ENCODE results near the gene KCNC1. TPM values are rescaled to one million over a fixed set of nuclear protein-coding genes. Genes with fewer than 3 reads are reported as not detected.

KCNC1 gene
- total RNA-seq, 4 donors from 2014 or later = not detected

DNA sequence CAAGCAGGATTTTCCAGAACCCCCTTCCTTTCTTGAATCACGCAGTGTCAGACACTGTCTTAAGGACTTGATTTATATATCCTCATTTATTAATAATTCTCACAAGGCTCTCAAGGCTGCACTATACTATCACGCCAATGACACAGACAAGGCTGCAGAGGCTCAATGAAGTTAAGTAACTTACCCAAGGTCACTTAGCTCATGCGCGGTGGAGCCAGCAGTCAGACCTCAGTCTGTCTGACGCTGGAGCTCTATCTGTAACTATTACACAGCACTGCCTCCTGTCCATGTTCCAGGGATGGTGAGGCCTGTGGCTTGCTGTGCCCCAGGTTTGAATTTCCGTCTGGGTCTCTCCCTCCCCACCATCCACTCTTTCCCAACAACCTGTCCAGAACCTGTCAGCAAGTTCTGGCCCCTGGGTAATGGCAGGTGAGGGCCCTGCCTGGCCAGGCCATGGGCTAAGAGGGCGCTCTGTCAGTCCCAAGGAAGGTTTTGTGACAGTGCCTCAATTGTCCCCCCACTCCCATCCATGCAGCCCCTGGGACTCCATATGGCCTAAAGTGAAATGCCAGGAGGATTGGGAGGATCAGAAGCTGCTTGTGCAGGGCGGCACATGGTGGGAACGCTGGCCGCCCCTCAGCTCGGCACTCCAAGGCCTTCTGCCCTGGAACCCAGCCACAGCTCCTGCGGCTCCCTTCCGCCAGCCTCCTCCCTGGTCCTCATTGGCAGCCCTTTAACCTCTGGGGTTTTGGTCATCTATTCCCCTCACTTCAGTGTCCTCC, 8.6 kb downstream of the KCNC1 start:
- 74 to 89% methylated on average over 9 to 11 of the region's 13 CpGs for WGBS, 2 donors
- no peak for DNase-seq
- H3K9me3 ChIP-seq = no peaks in the 10 kb centered on the region
- no peak overlapping the region for H3K27ac ChIP-seq
- TF ChIP-seq, protein P1, sequence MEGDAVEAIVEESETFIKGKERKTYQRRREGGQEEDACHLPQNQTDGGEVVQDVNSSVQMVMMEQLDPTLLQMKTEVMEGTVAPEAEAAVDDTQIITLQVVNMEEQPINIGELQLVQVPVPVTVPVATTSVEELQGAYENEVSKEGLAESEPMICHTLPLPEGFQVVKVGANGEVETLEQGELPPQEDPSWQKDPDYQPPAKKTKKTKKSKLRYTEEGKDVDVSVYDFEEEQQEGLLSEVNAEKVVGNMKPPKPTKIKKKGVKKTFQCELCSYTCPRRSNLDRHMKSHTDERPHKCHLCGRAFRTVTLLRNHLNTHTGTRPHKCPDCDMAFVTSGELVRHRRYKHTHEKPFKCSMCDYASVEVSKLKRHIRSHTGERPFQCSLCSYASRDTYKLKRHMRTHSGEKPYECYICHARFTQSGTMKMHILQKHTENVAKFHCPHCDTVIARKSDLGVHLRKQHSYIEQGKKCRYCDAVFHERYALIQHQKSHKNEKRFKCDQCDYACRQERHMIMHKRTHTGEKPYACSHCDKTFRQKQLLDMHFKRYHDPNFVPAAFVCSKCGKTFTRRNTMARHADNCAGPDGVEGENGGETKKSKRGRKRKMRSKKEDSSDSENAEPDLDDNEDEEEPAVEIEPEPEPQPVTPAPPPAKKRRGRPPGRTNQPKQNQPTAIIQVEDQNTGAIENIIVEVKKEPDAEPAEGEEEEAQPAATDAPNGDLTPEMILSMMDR (IDR thresholded peaks at IDR 0.05) = no peak
- no peak for TF ChIP-seq POLR2A (IDR thresholded peaks at IDR 0.05)
- no peaks in the 10 kb centered on the region for H3K36me3 ChIP-seq
- H3K27me3 ChIP-seq = peaks cover 0 to 56% (median 0%) of the 10 kb centered on the region in 4 donors
- H3K4me1 ChIP-seq = peaks cover 0 to 7% (median 0%) of the 10 kb centered on the region in 3 donors
- no peak overlapping the region for H3K4me3 ChIP-seq
- intact Hi-C loops (cut with DNase I) = no loop called here

DNA sequence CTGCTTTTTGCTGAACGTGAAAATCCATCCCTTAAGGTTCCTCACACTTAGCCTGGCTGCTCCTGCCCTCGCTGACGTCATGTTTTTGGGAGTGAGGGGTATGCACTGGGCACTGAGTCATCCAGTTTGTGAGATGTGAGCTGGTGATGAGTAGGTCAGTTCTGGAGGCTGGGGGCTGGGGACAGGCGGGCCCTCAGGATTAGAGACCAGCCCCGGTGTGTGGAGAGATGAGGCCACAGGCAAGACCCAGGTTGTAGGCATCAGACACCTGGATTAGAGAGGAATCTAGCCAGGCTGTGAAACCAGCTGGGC, 9.2 kb downstream of the KCNC1 start:
- DNase-seq = no peak
- TF ChIP-seq, protein P1 (IDR thresholded peaks at IDR 0.05) = no peak
- TF ChIP-seq POLR2A (IDR thresholded peaks at IDR 0.05) = no peak
- Histone ChIP-seq H3K9me3 (no peaks in the 10 kb centered on the region), H3K27ac (no peak overlapping the region), H3K4me3 (no peak overlapping the region), H3K36me3 (no peaks in the 10 kb centered on the region), H3K27me3 (peaks cover 0 to 50% (median 0%) of the 10 kb centered on the region in 4 donors), H3K4me1 (peaks cover 0 to 7% (median 0%) of the 10 kb centered on the region in 3 donors)
- intact Hi-C loops (cut with DNase I) = no loop called here
- WGBS, 2 donors = 56 to 86% methylated on average over 1 of the region's 5 CpGs

DNA sequence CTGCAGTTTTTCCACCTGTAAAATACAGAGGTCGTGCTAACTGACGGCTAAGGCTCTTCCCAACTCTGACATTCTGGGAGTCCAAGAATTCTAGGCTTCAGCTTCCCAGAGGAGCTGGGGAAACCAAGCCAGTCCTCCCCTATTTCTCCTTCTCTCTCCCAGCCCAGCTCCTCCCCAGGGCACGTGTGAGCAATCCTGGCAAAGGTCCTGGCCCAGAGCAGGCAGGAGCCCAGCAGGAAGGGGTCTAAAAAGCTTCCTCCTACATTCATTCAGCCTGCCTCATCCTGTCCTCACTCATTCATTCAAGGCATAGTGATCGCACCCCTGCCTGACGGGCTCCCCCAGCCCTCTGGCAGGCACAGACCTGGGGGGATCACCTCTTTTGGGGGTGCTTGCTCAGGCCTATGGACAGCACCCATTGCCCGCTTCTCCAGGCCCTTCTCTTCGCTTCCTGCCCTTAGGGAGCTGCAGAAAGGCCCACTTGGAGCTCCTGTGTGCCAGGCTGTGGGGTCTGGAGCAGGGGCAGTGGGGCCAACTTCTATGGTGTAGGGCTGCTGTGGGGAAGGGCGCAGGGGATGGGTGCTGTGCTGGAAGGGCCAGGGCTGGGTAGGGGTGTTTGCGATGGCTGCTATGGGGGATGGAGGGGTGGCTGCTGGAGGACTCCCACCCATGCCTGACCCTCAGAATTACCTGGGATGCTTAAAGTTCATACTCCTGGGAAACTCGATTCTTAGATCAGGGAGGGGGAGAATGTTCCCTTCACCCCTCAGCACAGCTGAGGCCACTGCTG, 9.8 kb downstream of the KCNC1 start:
- H3K4me1 ChIP-seq = peaks cover 0 to 7% (median 0%) of the 10 kb centered on the region in 3 donors
- no peak for DNase-seq
- H3K27ac ChIP-seq = no peak overlapping the region
- TF ChIP-seq POLR2A (IDR thresholded peaks at IDR 0.05) = no peak
- TF ChIP-seq, protein P1 (IDR thresholded peaks at IDR 0.05) = no peak
- H3K9me3 ChIP-seq = no peaks in the 10 kb centered on the region
- H3K27me3 ChIP-seq = peaks cover 0 to 45% (median 0%) of the 10 kb centered on the region in 4 donors
- 25 to 50% methylated on average over 2 to 9 of the region's 10 CpGs for WGBS, 2 donors
- no peak overlapping the region for H3K4me3 ChIP-seq
- intact Hi-C loops (cut with DNase I) = no loop called here
- H3K36me3 ChIP-seq = no peaks in the 10 kb centered on the region

DNA sequence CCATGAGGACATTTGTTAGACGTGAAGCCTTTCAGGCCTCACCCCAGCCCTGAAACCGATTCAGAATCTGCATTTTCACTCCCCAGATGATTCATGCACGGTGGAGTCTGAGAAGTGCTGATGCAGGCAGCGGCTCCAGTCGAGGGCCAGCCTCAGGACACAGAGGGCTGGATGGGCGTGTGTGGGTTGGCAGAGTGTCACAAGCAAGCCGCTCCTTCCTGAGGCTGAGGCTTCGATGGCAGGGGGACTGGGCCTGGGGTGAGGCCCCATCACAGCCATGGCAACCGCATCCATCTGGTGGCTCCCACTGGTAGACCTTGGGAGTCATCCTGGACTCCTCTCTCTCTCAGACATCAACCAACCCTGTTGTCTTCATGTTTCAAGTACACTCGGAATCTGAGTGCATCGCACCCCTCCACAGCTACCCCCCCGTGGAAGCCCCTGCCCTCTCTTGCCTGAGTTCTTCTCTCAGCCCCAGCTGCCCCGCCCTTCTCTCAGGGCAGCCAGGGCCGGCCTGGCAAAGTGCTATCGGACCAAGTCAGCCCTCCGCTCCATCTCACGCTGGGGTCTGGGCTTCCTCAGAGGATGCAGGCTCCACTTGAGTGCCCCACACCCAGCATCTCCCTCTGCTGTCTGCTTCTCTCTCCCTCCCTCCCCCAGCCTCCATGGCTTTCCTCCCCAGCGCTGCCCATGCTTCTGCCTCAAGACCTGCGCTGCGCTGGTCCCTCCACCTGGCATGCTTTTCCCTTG, 10.6 kb downstream of the KCNC1 start:
- Histone ChIP-seq H3K4me3 (no peak overlapping the region), H3K27ac (no peak overlapping the region), H3K9me3 (no peaks in the 10 kb centered on the region), H3K36me3 (no peaks in the 10 kb centered on the region), H3K27me3 (peaks cover 0 to 36% (median 0%) of the 10 kb centered on the region in 4 donors), H3K4me1 (peaks cover 0 to 7% (median 0%) of the 10 kb centered on the region in 3 donors)
- DNase-seq = no peak
- intact Hi-C loops (cut with DNase I) = no loop called here
- TF ChIP-seq, protein P1 (IDR thresholded peaks at IDR 0.05) = no peak
- no peak for TF ChIP-seq POLR2A (IDR thresholded peaks at IDR 0.05)
- 77 to 89% methylated on average over 11 to 15 of the region's 20 CpGs for WGBS, 2 donors
